Measurements from ENCODE around the gene AKAP7. TPM values are rescaled to one million over a fixed set of nuclear protein-coding genes. Genes with fewer than 3 reads are reported as not detected.

Gene AKAP7
- polyA plus RNA-seq, 1 of the 3 experiments (the other 2 are of a cell fraction) = 0.58 TPM

DNA sequence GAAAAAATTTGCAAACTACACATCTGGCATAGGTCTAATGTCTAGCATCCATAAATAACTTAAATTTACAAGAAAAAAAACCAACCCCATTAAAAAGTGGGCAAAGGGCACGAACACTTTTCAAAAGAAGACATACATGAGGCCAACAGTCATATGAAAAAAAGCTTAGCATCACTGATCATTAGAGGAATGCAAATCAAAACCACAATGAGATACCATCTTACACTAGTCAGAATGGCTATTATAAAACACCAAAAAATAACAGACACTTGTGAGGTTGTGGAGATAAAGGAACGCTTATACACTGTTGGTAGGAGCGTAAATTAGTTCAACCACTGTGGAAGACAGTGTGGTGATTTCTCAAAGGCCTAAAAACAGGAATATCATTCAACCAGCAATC, 38.5 kb upstream of the AKAP7 start:
- no peak overlapping the region for H2AFZ ChIP-seq (ENCODE audit: low read depth)
- H3K9me2 ChIP-seq = no peaks in the 10 kb centered on the region
- WGBS (ENCODE audit: low lambda C conversion rate) = 5% methylated on average over 3 of the region's 3 CpGs
- H3K4me2 ChIP-seq = no peak overlapping the region
- no peak overlapping the region for H3K27ac ChIP-seq (ENCODE audit: low read depth in 2 of 2, low read length in 1 of 2)
- no peaks in the 10 kb centered on the region for H3K9me3 ChIP-seq
- no peaks in the 10 kb centered on the region for H3K27me3 ChIP-seq (ENCODE audit: insufficient read depth)
- no peaks in the 10 kb centered on the region for H3K36me3 ChIP-seq (replicated peaks in 1 of 2; ENCODE audit: control insufficient read depth in 1 of 2, insufficient read depth in 2 of 2, low read length in 1 of 2)
- H3K4me1 ChIP-seq (ENCODE audit: control insufficient read depth in 1 of 2, insufficient read depth in 2 of 2, low read depth in 1 of 2, low read length in 1 of 2) = no peaks in the 10 kb centered on the region
- no peaks in the 10 kb centered on the region for H3K79me2 ChIP-seq (ENCODE audit: insufficient read depth)
- no peak overlapping the region for H3K4me3 ChIP-seq (ENCODE audit: low read depth in 2 of 2, low read length in 1 of 2)
- DNase-seq = no peak
- H3F3A ChIP-seq (replicated peaks; ENCODE audit: insufficient read depth) = no peaks in the 10 kb centered on the region
- no peak overlapping the region for H3K9ac ChIP-seq
- TF ChIP-seq TCF12 (IDR thresholded peaks at IDR 0.05) (no peak), RFX5 (IDR thresholded peaks at IDR 0.05; ENCODE audit: low read length) (no peak), FOXM1 (IDR thresholded peaks at IDR 0.05; ENCODE audit: low read depth) (no peak), SMC3 (IDR thresholded peaks at IDR 0.05; ENCODE audit: low read depth, low read length) (no peak)
- POLR2A ChIA-PET = no interaction called here
- CTCF ChIA-PET = no interaction called here
- H4K20me1 ChIP-seq (ENCODE audit: insufficient read depth) = no peaks in the 10 kb centered on the region

DNA sequence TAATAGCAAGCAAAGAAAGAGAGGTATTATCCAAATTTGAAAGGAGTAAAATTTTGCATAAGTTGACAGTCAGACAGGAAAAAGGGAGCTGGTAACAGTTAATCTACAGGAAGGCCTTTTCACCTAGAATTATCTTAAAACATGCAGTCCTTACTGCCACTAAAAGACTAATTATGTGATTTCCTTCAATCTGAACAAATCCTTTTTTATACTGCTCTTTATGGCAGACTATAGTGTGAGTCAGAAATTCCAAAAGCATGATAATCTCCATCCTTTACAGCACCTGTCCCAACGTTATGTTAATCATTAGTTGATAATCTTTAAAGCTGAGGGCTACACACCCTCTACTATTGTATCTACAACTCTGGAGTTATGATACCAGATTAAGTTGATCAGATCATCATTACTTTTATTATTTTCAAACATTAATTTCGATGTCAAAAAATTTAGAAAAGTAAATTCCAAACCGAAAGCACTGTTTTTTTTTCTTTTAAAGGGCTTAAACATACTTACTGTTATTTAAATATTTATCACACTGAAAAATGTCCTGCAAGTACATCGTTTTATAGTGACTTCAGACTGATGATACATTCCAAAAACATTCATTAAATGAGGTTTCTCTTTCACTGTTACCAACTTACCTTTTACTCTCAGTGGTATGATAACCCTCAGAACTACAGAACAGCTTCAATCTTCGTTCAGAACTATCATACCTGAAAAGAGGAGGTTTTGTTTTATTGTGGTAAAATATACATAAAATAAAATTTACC, 33.2 kb upstream of the AKAP7 start:
- Histone ChIP-seq H3K27me3 (ENCODE audit: insufficient read depth) (no peaks in the 10 kb centered on the region), H2AFZ (ENCODE audit: low read depth) (no peak overlapping the region), H3K4me3 (ENCODE audit: low read depth in 2 of 2, low read length in 1 of 2) (no peak overlapping the region), H3K4me2 (peak overlapping the region; percentile 27; the same call in 1 of the 2 replicates), H3K4me1 (ENCODE audit: control insufficient read depth in 1 of 2, insufficient read depth in 2 of 2, low read depth in 1 of 2, low read length in 1 of 2) (peaks cover 0 to 11% of the 10 kb centered on the region in 2 experiments; a peak in 1 of 4 replicates), H3K36me3 (replicated peaks in 1 of 2; ENCODE audit: control insufficient read depth in 1 of 2, insufficient read depth in 2 of 2, low read length in 1 of 2) (no peaks in the 10 kb centered on the region), H3K9ac (no peak overlapping the region), H3K9me3 (no peaks in the 10 kb centered on the region), H3K9me2 (no peaks in the 10 kb centered on the region), H3K79me2 (ENCODE audit: insufficient read depth) (no peaks in the 10 kb centered on the region), H4K20me1 (ENCODE audit: insufficient read depth) (no peaks in the 10 kb centered on the region), H3F3A (replicated peaks; ENCODE audit: insufficient read depth) (no peaks in the 10 kb centered on the region), H3K27ac (ENCODE audit: low read depth in 2 of 2, low read length in 1 of 2) (no peak overlapping the region)
- DNase-seq = no peak
- TF ChIP-seq POLR2AphosphoS5 (IDR thresholded peaks at IDR 0.05; ENCODE audit: low read depth, low read length) (no peak), RCOR1 (IDR thresholded peaks at IDR 0.05; ENCODE audit: low read length) (no peak), JUND (IDR thresholded peaks at IDR 0.05) (no peak), TAF1 (IDR thresholded peaks at IDR 0.05; ENCODE audit: borderline replicate concordance, low read depth, low read length) (no peak)
- TF ChIP-seq, protein P1, sequence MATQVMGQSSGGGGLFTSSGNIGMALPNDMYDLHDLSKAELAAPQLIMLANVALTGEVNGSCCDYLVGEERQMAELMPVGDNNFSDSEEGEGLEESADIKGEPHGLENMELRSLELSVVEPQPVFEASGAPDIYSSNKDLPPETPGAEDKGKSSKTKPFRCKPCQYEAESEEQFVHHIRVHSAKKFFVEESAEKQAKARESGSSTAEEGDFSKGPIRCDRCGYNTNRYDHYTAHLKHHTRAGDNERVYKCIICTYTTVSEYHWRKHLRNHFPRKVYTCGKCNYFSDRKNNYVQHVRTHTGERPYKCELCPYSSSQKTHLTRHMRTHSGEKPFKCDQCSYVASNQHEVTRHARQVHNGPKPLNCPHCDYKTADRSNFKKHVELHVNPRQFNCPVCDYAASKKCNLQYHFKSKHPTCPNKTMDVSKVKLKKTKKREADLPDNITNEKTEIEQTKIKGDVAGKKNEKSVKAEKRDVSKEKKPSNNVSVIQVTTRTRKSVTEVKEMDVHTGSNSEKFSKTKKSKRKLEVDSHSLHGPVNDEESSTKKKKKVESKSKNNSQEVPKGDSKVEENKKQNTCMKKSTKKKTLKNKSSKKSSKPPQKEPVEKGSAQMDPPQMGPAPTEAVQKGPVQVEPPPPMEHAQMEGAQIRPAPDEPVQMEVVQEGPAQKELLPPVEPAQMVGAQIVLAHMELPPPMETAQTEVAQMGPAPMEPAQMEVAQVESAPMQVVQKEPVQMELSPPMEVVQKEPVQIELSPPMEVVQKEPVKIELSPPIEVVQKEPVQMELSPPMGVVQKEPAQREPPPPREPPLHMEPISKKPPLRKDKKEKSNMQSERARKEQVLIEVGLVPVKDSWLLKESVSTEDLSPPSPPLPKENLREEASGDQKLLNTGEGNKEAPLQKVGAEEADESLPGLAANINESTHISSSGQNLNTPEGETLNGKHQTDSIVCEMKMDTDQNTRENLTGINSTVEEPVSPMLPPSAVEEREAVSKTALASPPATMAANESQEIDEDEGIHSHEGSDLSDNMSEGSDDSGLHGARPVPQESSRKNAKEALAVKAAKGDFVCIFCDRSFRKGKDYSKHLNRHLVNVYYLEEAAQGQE (IDR thresholded peaks at IDR 0.05; ENCODE audit: low read depth, low read length) = no peak
- POLR2A ChIA-PET = no interaction called here
- WGBS (ENCODE audit: low lambda C conversion rate) = 4% methylated on average over 5 of the region's 5 CpGs
- CTCF ChIA-PET = no interaction called here
